Fibroblast of skin of right quadriceps (primary cell): ENCODE data around the gene NRXN3.
"Not testable (repeated sequence)": the region's sequence is repeated elsewhere in the genome, so short reads cannot be mapped to it uniquely, and the experiment has no call there.

Experiments
- DNase-seq: peaks from one replicate; pipeline ENCODE4 v3.0.0-alpha.2; 2013

The NRXN3 gene

GRCh38 chr14:78501909-78502308 is 331.7 kb downstream of the NRXN3 start:
- DNase-seq: no peak

GRCh38 chr14:78508023-78508422 is 337.9 kb downstream of the NRXN3 start:
- no peak for DNase-seq

GRCh38 chr14:78509516-78509915 is 339.3 kb downstream of the NRXN3 start:
- DNase-seq: no peak

GRCh38 chr14:78512021-78512420 is 341.8 kb downstream of the NRXN3 start:
- no peak for DNase-seq

GRCh38 chr14:78519863-78520262 is 349.7 kb downstream of the NRXN3 start:
- DNase-seq: peak; percentile 9

GRCh38 chr14:78524196-78524595 is 354.0 kb downstream of the NRXN3 start:
- DNase-seq: no peak

GRCh38 chr14:78524766-78525165 is 354.6 kb downstream of the NRXN3 start:
- DNase-seq: no peak

GRCh38 chr14:78530078-78530477 is 359.9 kb downstream of the NRXN3 start:
- DNase-seq: peak; percentile 7

GRCh38 chr14:78534141-78534540 is 364.0 kb downstream of the NRXN3 start:
- no peak for DNase-seq

- DNase-seq: no peak
These were observed 364.9 kb downstream of the NRXN3 start for GRCh38 chr14:78535041-78535440.

- DNase-seq: not testable (repeated sequence)
These were observed 371.6 kb downstream of the NRXN3 start for GRCh38 chr14:78541788-78542187.

- no peak for DNase-seq
These were observed 373.3 kb downstream of the NRXN3 start for GRCh38 chr14:78543433-78543832.

- DNase-seq: no peak
These were observed 390.9 kb downstream of the NRXN3 start for GRCh38 chr14:78561074-78561473.

- peak; percentile 64 for DNase-seq
These were observed 396.1 kb downstream of the NRXN3 start for GRCh38 chr14:78566026-78566858.

GRCh38 chr14:78566859-78567172 is 396.6 kb downstream of the NRXN3 start:
- DNase-seq: no peak

GRCh38 chr14:78567343-78567742 is 397.2 kb downstream of the NRXN3 start:
- DNase-seq: peak; percentile 3

GRCh38 chr14:78573736-78574135 is 403.6 kb downstream of the NRXN3 start:
- DNase-seq: not testable (repeated sequence)

- no peak for DNase-seq
These were observed 406.4 kb downstream of the NRXN3 start for GRCh38 chr14:78576437-78577166.

GRCh38 chr14:78581229-78581628 is 411.1 kb downstream of the NRXN3 start:
- no peak for DNase-seq

GRCh38 chr14:78586681-78587080 is 416.5 kb downstream of the NRXN3 start:
- no peak for DNase-seq

GRCh38 chr14:78588906-78589305 is 418.7 kb downstream of the NRXN3 start:
- no peak for DNase-seq

GRCh38 chr14:78592616-78593219 is 422.5 kb downstream of the NRXN3 start:
- no peak for DNase-seq

GRCh38 chr14:78593949-78594348 is 423.8 kb downstream of the NRXN3 start:
- DNase-seq: no peak

- DNase-seq: no peak
These were observed 425.6 kb downstream of the NRXN3 start for GRCh38 chr14:78595797-78596196.
